Endothelial cell of umbilical vein (primary cell): ENCODE results near the gene C1orf210. TPM values are rescaled to one million over a fixed set of nuclear protein-coding genes. Genes with fewer than 3 reads are reported as not detected.

Source experiments
- BruUV-seq: library from RNA; stranded (reverse); fragments of 400-500 nt; replicated peaks from 2 replicates; lab custom pipeline; 2021; lab: Mats Ljungman, UMichigan
- CTCF ChIA-PET: fragments of 300-600, 350-600 bp; sonication (Branson Sonifier 250); formaldehyde crosslinking; loops from one replicate; lab custom pipeline; 2021; ENCODE audit warnings: antibody characterized with exemption, inconsistent platforms; lab: Charles Lee
- POLR2A ChIA-PET: fragments of 300-600, 350-600 bp; sonication (Branson Sonifier 250); formaldehyde crosslinking; loops from one replicate; lab custom pipeline; 2021; ENCODE audit warnings: antibody characterized with exemption, inconsistent platforms; lab: Charles Lee
- DNase-seq: peaks from one replicate; pipeline ENCODE4 v3.0.0-alpha.2; 2011; ENCODE audit warnings: low read depth, low spot score
- FAIRE-seq: peaks from 2 replicates; lab custom pipeline; 2011; peaks lifted over from hg19 to GRCh38; lab: Jason Lieb, UNC
- H2AFZ ChIP-seq: 2 replicates; pipeline ENCODE4 v1.6.0; 2012; ENCODE audit warnings: low read depth, low read length, control low read depth, inconsistent platforms
- H3K27ac ChIP-seq: 2 replicates; pipeline ENCODE4 v1.5.1; 2011; ENCODE audit warnings: low read depth, mild to moderate bottlenecking, control low read depth, low read length, moderate library complexity; ENCODE audit not compliant: insufficient read depth
- H3K27me3 ChIP-seq, 2 experiments: 2 replicates each; pipeline versions ENCODE4 v1.6.0 to v1.6.1; 2011; ENCODE audit warnings: low read length in 2 of 2, mixed read lengths in 1 of 2; ENCODE audit not compliant: control insufficient read depth in 2 of 2, insufficient read depth in 2 of 2
- H3K36me3 ChIP-seq, 2 experiments: 2 replicates in 1 of 2; 3 replicates in 1 of 2; pipeline ENCODE4 v1.5.1; 2011; ENCODE audit warnings: low read length in 2 of 2, mild to moderate bottlenecking in 1 of 2, moderate library complexity in 1 of 2; ENCODE audit not compliant: control insufficient read depth in 2 of 2, insufficient read depth in 2 of 2; ENCODE audit errors: extremely low read depth in 1 of 2
- H3K4me1 ChIP-seq: 3 replicates; pipeline ENCODE4 v1.5.1; 2011; ENCODE audit warnings: mild to moderate bottlenecking, low read length; ENCODE audit not compliant: control insufficient read depth, insufficient read depth; ENCODE audit errors: extremely low read depth
- H3K4me2 ChIP-seq: 2 replicates; pipeline ENCODE4 v1.6.1; 2011; ENCODE audit warnings: low read length, control low read depth, mixed read lengths; ENCODE audit not compliant: insufficient read depth
- H3K4me3 ChIP-seq, 3 experiments: fragments of 200-600 bp in 1 of 3; sonication (generic), shearing (Covaris generic) in 1 of 3; replicated peaks in 1 of 3; 2 replicates each; pipeline ENCODE4 v1.5.1; 2011 to 2016; ENCODE audit warnings: control low read depth in 3 of 3, low read length in 3 of 3, mild to moderate bottlenecking in 2 of 3, inconsistent platforms in 1 of 3, low read depth in 1 of 3, moderate library complexity in 1 of 3; ENCODE audit not compliant: insufficient read depth in 1 of 3
- H3K79me2 ChIP-seq: 2 replicates; pipeline ENCODE4 v1.6.0; 2012; ENCODE audit warnings: low read length, inconsistent platforms; ENCODE audit not compliant: control insufficient read depth, insufficient read depth
- H3K9ac ChIP-seq: replicated peaks from 2 replicates; pipeline ENCODE3; 2011; ENCODE audit warnings: low read length, control low read depth; ENCODE audit not compliant: insufficient read depth; ENCODE audit errors: extremely low read depth
- H3K9me1 ChIP-seq: replicated peaks from 3 replicates; pipeline ENCODE4 v1.6.0; 2011; ENCODE audit warnings: mild to moderate bottlenecking, low read length; ENCODE audit not compliant: control insufficient read depth, insufficient read depth; ENCODE audit errors: extremely low read depth
- H3K9me3 ChIP-seq: replicated peaks from 2 replicates; pipeline ENCODE4 v1.5.1; 2012; ENCODE audit warnings: low read length, inconsistent platforms; ENCODE audit not compliant: control insufficient read depth, insufficient read depth
- H4K20me1 ChIP-seq: replicated peaks from 2 replicates; pipeline ENCODE3; 2011; ENCODE audit warnings: mild to moderate bottlenecking, low read length; ENCODE audit not compliant: control insufficient read depth, insufficient read depth; ENCODE audit errors: extremely low read depth
- CTCF ChIP-seq, 2 donors: IDR thresholded peaks; 1 replicate in 1 of 2; 2 replicates in 1 of 2; pipeline ENCODE4 v1.5.1; 2011; ENCODE audit warnings: low read length in 2 of 2, mild to moderate bottlenecking in 2 of 2, moderate library complexity in 2 of 2, control low read depth in 1 of 2, inconsistent platforms in 1 of 2, low read depth in 1 of 2; ENCODE audit not compliant: insufficient read depth in 1 of 2; ENCODE audit errors: extremely low read depth in 1 of 2
- EZH2 ChIP-seq: IDR thresholded peaks from 2 replicates; pipeline ENCODE4 v1.6.1; 2012; ENCODE audit warnings: borderline replicate concordance, low read depth, mild to moderate bottlenecking, moderate library complexity, low read length, inconsistent platforms; ENCODE audit not compliant: severe bottlenecking
- FOS ChIP-seq: IDR thresholded peaks from 2 replicates; pipeline ENCODE4 v1.6.1; 2011; ENCODE audit warnings: mild to moderate bottlenecking, low read length, moderate library complexity, borderline replicate concordance; ENCODE audit not compliant: insufficient read depth
- MAX ChIP-seq: IDR thresholded peaks from 2 replicates; pipeline ENCODE4 v1.6.1; 2011; ENCODE audit not compliant: insufficient read depth, insufficient read length
- dilution Hi-C: fragments of 300-500 bp; cut with MboI; formaldehyde crosslinking; loops from one replicate; pipeline ENCODE4 v1.15.0; 2019; ENCODE audit warnings: low sequenced_read_pairs; ENCODE audit not compliant: extremely low pct_ligation_motif_present
- intact Hi-C: fragments of 100-400 bp; cut with micrococcal nuclease; formaldehyde crosslinking; loops from one replicate; pipeline ENCODE4 v1.10.0; 2022
- polyA plus RNA-seq, 4 experiments: library from polyadenylated mRNA; depleted of rRNA in 3 of 4; stranded (reverse) in 3 of 4; unstranded in 1 of 4; fragments of >200 nt; gene quantifications; 2 replicates each; pipeline versions ENCODE4 v1.2.1 to v1.2.3, GENCODE V29; 2011 to 2012; ENCODE audit warnings: missing spikeins in 1 of 4
- total RNA-seq: library from RNA; stranded (reverse); gene quantifications from 2 replicates; pipeline ENCODE4 v1.2.3, GENCODE V29; 2021

Gene C1orf210
- total and polyA plus RNA-seq, 2 donors (not counting 3 experiments of a cell fraction or from before 2014, with no cell fraction given) = not detected

- intact Hi-C loops (loop anchor here (5.0 kb wide), 1 partner anchor 168 kb away; no protein-coding TSS in a partner anchor), dilution Hi-C loops (no loop called here)
- ChIA-PET CTCF (interaction anchor here (0.7 to 3.3 kb wide), 7 partner anchors 10 to 133 kb away, joined by 4 to 32 read pairs (median 4); partner anchors contain the start of genes CFAP57 and EBNA1BP2), POLR2A (interaction anchor here (0.9 to 2.2 kb wide), 2 partner anchors 8 to 9 kb away, joined by 3 to 15 read pairs; no protein-coding TSS in a partner anchor)
- Histone ChIP-seq H3K9me1 (no peaks in the 10 kb centered on the region), H3K4me2 (peak overlapping the region; percentile 98), H3K27me3 (no peaks in the 10 kb centered on the region), H3K9me3 (no peaks in the 10 kb centered on the region), H3K27ac (peak overlapping the region; percentile 15), H3K36me3 (peaks cover 24 to 45% of the 10 kb centered on the region in 2 experiments), H4K20me1 (no peaks in the 10 kb centered on the region), H3K79me2 (peaks cover 76% of the 10 kb centered on the region), H3K4me3 (peak overlapping the region in 2 of 3 experiments; percentile 76 to 96), H2AFZ (no peak overlapping the region), H3K9ac (peak overlapping the region; percentile 12), H3K4me1 (peaks cover 37% of the 10 kb centered on the region)
- DNase-seq (peak; percentile 69), FAIRE-seq (no peak)
- TF ChIP-seq CTCF (IDR thresholded peaks at IDR 0.05; ENCODE audit: extremely low read depth in 1 of 2, insufficient read depth in 1 of 2, low read depth in 1 of 2, low read length in 2 of 2) (peak in 1 of 2 donors; percentile 12), EZH2 (no peak), MAX (no peak), FOS (no peak)
- no TSS peak for BruUV-seq
Observed at GRCh38 chr1:43304314-43304681, 18.9 kb upstream of the C1orf210 start.
